HG03565 (cell line): ENCODE results near the gene RNF223.
A peak's percentile ranks its signal among the peaks of the same experiment; 100 is the strongest.

Experiments
- ATAC-seq: cut with Tn5 transposase; IDR thresholded peaks from one replicate; pipeline ENCODE4 v1.9.1; 2021; ENCODE audit warnings: mild to moderate bottlenecking, moderate library complexity; ENCODE audit not compliant: unreplicated experiment

Gene RNF223

DNA sequence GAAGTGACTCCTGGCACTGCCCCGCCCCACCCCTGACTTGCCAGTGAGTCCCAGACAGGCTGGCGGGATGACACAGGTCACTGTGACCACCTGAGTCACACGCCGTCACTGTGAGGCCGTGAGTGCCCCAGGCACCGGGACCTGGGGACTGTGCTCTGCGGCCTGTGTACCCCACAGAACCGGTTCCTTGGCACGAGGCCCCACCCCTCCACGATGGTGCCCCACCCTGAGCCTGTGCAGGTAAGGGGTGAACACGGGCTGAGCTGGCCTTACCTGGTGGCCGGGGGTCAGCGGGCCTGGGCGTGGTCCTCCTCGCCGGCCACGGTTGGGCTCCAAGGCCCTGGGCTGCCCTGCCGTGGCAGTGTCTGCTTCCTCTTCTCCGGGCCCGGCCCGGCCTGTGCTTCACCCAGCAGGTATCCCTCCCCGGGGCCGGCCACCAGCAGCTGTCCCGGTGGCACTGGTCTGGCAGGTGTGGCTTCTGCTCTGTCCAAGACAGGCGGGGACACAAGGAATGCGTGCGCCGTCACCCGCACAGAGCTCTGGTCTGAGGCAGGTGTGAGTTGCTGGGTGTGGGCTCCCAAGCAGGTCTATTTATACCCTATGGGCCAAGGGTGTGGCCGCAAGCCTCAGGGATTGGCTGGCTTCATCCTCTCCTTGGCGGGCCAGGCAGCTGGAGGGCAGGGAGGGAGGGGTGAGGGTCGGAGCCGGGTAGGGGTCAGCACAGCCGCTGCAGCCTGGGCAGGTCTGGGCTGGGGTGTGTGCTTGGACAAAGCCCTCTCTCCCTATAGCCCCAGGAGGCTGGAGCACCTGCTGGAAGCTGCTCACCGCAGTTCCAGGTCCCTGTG, at the start of gene RNF223:
TSS of gene RNF223 (minus strand) at position 564 of the 845 bp plus-strand sequence. CDS start 1,740 bp downstream, outside the sequence.
- no peak for ATAC-seq

DNA sequence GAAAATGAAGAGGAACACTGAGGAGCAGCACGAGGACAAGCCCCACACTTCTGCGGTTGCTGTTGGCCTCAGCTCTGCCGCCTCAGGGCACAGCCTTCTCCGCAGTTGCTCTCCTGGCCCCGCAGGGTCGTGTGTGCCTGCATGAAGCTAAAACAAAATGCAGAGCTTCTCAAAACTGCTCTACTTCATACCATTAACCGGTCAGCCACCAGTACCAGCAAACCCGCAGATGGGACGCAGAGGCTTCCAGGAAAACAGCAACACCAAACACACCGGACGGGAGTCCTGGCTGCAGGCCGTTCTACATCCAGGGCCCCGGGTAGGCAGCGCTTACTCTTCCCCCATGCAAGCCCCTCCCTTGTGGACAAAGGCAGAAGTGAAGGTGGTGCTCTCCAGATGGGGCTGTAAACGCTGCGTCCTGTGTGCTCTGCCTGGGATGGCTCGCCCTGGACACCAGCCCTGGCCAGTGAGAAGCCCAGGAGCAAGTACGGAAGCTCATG, 48.9 kb upstream of the RNF223 start:
- no peak for ATAC-seq

DNA sequence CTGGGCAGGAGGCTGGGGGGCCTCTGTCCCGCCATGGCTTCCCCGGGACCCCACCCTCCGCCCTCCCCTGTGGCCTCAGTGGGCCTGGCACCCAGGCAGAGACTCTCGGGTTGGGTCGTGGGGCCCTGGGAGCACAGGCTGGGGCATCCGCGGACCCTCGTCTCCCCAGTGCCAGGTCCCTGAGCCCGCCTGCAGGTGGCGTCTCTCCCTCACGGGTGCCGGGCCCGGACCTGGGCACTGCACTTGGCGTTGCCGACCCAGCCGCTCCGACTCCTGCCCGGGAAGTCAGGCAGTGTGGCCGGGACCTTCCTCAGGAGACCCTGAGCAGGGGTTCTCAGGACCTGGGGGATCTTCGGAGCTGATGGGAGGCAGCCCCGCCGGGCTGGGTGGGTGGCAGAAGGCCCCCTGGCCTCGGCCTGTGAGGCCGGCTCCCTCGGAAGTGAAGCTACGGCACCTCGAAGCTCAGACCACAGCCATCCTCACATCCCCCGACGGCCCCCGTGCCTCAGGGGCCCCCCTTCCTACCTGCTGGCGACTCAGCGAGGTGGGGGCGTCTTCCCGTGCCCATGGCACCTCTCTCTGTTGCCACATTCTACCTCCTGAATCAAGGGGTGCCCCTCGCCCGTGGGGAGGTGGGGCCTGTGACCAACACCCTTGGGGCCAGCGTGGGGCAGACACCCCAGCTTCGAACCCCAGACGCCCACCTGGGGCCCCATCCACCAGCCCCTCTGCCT, 48.1 kb upstream of the RNF223 start:
- ATAC-seq = no peak

DNA sequence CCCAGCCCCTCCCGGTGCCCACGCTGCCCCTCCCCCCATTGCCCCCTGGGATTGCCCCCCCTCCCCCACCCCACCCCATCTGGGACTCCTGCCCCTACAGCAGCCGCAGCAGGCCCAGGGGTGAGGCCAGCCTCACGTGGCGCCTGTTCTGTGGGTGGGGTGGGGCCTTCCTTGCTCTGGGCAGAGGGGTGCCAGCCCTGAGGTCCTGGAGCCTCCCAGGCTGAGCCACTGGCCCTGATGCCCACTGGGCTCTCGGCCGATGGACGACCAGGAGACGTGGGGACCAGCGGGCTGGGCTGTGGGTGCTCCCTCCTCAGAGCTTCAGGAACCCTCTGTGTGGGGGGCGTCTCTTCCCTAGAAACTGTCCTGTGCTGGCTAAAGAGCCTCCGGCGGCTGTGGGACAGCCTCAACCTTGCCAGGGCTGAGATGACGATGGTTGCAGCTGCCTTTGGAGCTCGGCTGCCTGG, 47.5 kb upstream of the RNF223 start:
- ATAC-seq = no peak

DNA sequence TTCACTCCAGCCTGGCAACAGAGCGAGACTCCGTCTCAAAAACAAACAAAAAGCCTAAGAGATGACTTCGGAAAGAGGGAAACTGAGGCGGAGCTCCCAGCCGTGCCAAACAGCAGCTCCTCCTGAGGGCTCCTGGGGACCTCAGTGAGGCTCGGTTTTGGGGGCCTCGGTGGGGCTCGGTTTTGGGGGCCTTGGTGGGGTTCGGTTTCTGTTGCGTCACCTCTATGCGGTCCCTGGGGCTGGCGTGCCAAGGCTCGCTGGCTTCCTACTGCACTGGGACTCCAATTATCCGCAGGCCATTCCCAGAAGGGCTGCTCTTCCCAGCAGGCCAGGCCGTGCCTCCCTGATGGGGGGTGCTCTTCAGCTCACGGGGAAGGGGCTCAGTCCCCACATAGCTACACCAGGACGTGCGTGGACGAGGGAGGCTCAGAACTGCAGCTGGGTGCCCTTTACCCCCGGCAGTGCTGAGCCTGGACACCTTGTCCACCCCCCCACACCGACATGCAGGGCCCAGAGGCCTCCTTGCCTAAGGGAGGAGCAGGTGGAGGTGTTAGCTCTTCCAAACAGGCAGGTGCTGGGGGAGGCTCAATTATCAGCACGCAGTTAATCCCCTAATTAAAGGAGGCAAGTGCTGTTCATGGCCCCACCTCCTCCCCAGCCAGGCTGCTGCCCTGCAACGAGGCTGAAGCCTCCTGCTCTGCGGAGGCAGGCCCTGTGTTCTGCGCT, 46.9 kb upstream of the RNF223 start:
- ATAC-seq = no peak

- no peak for ATAC-seq
These were observed 46.0 kb upstream of the RNF223 start for GRCh38 chr1:1120096-1120495.

- no peak for ATAC-seq
These were observed 45.3 kb upstream of the RNF223 start for GRCh38 chr1:1119272-1119890.

DNA sequence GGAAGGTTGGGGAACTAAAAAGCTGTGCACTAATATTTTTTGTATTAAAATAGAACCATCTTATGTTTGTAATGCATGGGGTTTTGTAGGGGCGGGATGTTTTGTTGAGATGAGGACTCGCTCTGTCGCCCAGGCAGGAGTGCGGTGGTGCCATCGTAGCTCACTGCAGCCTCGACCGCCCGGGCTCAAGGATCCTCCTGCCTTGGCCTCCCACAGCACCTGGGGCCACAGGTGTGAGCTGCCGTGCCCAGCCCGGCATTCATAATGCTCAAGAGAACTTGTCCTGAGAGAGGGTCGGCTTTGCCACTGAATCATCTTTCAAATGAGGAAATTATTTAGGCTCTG, 44.7 kb upstream of the RNF223 start:
- no peak for ATAC-seq

DNA sequence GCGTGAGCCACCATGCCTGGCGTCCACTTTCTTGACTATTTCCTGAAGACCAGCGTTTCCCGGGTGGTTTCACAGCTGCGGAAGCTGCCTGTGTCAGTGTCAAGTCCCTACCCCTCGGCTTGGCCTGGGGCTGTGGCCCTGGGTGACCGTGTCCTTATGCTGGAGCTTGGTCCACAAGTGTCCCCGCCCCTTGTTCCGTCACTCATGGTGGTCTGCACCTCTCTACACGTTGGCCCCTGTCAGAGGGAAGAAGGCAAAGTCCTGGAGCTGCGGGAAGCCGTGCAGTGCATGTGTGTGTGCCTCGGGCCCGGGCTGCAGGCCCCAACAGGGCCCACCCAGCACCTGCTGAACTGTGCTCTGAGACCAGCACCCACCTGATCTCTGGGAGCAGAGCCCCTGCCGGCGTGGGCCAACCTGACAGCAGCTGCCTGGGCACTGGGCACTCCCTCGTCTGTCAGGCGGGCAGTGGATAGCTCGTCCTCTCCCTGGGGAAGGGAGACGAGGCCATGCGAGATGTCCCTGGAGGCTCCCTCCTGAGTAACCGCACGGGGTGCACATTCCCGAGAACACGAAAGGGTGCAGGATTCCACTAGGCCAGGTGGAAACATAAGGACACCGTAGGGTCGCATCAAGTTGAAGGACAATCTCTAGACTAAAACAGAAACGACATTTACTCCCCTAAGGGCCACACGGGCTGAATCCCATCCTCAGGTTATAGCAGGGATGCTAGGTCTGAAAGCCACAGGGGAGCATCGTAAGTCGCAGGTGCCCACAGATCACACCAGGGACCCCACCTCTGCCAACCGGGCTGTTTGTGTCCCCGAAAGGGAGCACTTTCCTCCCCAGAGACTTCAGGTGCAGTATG, 44.1 kb upstream of the RNF223 start:
- ATAC-seq = no peak

- ATAC-seq = no peak
These were observed 43.3 kb upstream of the RNF223 start for GRCh38 chr1:1117469-1117831.

DNA sequence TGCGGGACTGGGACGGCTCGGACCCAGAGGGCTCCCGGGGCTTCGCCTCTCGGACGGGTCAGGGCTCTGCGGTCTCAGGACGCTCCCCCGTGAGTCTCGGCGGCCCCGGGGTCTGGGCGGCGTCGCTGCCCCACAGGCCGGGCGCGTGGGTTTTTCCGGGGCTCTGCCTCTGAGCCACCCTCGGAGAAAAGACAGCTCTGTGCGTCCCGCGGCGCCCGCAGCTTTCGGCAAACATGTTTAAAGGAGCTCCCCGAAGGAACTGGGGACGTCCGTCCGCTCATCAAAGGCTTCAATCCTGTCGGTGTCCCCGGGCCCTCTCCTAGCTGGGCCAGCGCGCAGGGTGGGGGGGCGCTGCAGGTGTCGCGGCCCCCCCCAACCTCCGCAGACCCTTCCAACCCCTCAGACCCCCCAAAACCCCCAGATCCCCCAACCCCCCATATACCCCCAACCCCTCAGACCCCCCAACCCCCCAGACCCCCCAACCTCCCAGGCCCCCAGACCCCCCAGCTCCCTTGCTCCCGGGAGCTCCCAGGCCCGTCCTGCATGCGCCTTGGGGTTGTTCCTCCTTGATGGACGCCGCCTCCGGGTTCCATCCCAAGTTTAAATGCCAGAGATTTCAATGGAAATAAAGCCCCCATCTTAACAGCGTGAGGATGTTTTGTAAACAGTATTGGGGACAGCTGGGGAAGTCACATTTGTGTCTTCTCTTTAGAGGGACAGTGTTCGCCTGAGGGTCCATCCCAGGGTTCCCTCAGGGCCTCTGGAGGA, 42.8 kb upstream of the RNF223 start:
- ATAC-seq = peak; percentile 0

DNA sequence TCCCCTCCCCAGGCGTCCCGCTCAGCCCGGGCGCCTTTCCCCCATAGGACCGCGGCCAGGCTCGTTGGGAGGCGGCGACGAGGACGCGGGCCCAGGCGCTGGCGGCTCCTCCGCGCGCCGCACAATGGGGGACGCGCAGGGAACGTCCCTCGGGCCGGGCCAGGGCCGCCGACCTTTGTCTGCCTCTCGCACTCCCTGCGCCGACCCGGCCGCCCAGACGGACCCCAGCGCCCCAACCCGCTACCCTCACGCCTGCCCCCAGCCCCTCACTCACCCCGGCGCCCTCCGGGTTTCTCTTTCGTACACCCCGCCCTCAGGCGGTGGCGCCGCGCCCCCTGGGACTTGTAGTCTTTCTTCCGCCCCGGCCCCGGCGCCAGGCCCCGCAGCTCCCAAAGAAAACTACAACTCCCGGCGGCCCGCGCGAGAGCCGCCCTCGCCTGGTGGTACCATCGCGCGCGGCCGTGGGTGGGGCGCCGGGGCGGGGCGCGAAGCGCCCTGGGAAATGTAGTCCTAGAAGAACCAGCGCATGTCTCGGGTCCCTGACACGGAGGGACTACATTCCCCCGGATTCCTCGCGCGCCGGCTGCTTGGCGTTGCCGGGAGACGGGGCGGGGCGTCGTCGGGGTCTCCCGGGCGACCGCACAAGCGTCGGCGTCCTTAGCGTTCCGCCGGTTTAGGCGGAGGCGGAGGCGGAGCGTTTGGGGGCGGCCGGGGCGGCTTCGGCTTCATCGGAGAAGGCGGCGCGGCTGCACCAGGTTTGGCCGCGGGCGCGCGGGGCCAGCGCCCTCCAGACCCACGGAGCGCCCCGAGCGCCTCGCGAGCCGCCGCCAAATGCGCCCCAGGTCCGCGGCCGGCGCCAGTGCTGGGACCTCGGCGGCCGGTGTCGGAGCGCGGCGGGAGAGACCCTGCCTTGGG, 41.9 kb upstream of the RNF223 start, which contains the start of gene C1orf159:
TSS of gene C1orf159 (minus strand) at position 304 of the 915 bp plus-strand sequence. CDS start 24,546 bp downstream, outside the sequence.
- peak; percentile 83 for ATAC-seq

- ATAC-seq = no peak
These were observed 41.2 kb upstream of the RNF223 start for GRCh38 chr1:1115136-1115785.

GRCh38 chr1:1114431-1114830, 40.3 kb upstream of the RNF223 start:
- no peak for ATAC-seq

DNA sequence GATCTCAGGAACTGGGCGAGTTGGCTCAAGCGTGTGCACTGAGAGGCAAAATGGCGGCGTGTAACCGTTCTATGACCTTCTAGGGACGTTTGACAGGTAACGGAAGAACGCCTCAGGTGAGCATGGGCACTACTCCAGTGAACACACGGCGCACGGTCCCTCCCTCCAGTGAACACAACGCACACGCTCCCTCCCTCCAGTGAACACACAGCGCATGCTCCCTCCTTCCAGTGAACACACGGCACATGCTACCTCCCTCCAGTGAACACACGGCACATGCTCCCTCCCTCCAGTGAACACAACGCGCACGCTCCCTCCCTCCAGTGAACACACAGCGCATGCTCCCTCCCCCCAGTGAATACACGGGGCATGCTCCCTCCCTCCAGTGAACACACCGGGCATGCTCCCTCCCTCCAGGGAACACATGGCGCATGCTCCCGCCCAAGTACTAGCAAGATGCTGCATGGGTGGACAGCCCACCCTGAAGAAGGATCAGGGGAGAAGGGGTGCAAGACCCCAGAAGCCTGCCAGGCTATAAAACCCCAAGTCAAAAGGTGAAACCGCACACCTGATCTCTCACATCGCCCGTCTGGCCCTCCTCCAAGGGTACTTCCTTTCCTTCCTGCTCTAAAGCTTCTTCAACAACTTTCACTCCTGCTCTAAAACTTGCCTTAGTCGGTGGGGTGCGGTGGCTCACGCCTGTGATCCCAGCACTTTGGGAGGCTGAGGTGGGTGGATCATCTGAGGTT, 38.3 kb upstream of the RNF223 start:
- no peak for ATAC-seq

DNA sequence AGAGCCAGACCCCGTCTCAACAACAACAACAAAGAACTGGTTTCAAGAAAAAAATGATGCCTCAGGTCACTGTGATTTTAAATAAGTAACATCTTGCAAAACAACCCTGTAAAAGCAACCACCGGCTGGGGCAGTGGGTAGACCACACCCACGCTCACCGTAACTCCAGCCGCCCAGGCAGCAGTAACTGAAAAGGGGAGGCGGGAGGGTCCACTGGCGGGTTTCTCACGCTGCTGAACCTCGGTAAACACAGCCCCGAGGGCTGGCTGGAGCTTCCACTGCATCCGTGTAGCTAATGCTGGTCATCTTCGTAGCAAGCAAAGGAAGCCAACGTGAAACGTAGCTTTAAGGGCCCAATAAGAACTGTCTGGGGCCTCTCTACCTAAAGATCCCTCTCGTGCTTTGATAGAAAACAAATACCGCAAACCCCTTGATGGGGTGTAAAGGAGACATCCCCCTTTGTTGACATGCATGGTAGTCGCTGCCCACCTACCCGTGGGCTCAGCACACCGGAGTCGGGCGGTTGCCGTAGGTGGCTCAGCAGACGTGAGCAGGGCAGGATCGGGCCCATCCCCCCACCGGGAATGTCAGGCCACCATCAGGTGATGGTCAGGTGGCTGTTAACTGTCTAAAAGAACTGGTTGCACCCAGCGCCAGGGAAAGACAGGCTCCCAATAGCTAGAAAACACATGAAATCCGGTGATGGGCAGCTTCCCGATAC, 37.6 kb upstream of the RNF223 start:
- no peak for ATAC-seq
